GM12891 (cell line): ENCODE data around the gene FGFR1OP2.

Experiments used
- PAX5 ChIP-seq: IDR thresholded peaks from 2 replicates; pipeline ENCODE4 v1.6.1; 2011; ENCODE audit warnings: low read length, moderate library complexity, mild to moderate bottlenecking; ENCODE audit not compliant: insufficient read depth, severe bottlenecking
- POLR2A ChIP-seq: IDR thresholded peaks from 2 replicates; pipeline ENCODE4 v1.6.1; 2011; ENCODE audit warnings: low read depth, low read length, control low read depth
- POLR2AphosphoS5 ChIP-seq: IDR thresholded peaks from 2 replicates; pipeline ENCODE4 v1.6.1; 2011; ENCODE audit warnings: low read depth, low read length, control low read depth
- POU2F2 ChIP-seq: IDR thresholded peaks from 2 replicates; pipeline ENCODE4 v1.6.1; 2011; ENCODE audit warnings: low read depth, mild to moderate bottlenecking, control low read depth, low read length, moderate library complexity
- SPI1 ChIP-seq: IDR thresholded peaks from 2 replicates; pipeline ENCODE4 v1.6.1; 2011; ENCODE audit warnings: low read depth, low read length, control low read depth
- TAF1 ChIP-seq: IDR thresholded peaks from 2 replicates; pipeline ENCODE4 v1.6.1; 2011; ENCODE audit warnings: low read depth, low read length, control low read depth

DNA sequence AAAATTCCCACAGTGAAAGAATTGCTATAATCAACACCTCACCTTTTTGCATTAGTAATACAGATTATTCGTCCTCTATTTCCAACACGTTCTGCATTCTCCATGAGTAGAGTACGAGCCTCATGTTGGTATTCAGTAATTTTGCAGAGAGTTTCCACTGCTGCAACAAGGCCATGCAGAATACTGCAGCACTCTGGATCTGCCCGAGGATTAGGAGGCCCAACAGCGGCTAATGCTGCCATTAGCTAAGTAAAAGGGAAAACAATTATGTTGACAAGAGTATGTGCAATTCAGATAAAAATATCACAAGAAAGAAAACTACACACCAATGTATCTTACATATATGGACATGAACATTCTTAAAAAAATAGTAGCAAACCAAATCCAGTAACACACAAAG, 9.6 kb upstream of the FGFR1OP2 start:
- TF ChIP-seq PAX5 (no peak), POLR2A (no peak), TAF1 (no peak), POLR2AphosphoS5 (no peak), SPI1 (no peak), POU2F2 (no peak)
